ENCODE measurements around the gene NLGN4X. TPM values are rescaled to one million over a fixed set of nuclear protein-coding genes. Genes with fewer than 3 reads are reported as not detected.
"Not testable (repeated sequence)": the region's sequence is repeated elsewhere in the genome, so short reads cannot be mapped to it uniquely, and the experiment has no call there.

NLGN4X gene
- total RNA-seq, 1 experiment from 2014 or later: 0.15 TPM

DNA sequence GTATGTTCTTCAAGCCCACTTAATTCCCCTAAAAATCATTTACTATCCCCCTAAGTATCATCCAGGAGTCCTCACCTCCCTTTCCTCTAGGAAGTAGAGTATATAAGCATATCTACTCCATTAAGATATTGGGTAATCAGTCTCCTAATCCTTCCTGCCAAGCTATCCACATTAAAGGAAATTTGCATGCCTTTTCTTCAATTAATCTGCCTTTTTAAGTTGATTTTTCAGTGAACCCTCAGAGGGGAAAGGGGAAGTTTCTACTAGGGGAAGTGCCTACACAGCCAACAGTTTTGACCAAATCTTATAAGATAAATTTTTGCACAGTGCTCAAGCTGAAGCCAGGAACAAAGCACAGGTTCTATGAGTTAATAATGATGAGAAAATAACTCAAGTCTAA lies 222.8 kb downstream of the NLGN4X start:
- no peak for DNase-seq (ENCODE audit: low read depth)

DNA sequence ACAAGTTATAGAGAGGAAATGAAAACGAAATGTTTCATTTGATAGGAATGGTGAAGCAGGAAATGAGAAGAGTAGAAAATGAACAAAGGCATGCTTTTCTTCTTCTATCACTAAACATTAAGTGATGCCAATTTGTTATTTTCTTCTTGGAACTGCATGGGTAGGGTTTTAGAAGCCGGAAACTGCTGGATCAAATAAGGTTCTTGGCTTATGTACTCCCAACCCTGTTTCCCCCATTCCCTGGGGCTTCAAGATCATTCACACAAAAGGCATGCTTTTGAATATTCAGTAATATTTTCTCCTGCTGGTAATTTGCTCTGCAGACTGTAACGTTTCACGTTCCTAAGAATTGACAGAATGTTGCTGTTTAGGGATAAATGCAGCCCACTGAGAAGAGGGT lies 224.1 kb downstream of the NLGN4X start:
- no peak for DNase-seq (ENCODE audit: low read depth)

DNA sequence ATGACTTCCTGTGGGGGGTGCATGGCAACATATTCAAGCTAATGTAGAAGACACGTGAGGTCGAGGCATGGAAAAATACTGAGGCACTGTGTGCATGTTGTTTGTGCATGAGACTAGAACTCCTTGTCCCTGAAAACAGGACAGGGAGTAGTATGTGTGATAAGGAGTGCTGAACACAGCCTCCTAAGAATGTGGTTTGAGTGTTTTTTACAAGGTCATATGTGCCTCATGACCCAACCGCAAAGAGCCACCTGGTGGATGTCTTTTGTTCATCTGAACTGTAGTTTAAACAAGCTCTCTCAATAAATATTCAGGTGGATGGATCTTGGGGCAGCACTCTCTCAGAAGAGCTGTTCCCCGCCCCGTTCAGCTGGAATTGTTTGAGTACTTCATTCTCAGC lies 226.6 kb downstream of the NLGN4X start:
- DNase-seq (ENCODE audit: low read depth): no peak

DNA sequence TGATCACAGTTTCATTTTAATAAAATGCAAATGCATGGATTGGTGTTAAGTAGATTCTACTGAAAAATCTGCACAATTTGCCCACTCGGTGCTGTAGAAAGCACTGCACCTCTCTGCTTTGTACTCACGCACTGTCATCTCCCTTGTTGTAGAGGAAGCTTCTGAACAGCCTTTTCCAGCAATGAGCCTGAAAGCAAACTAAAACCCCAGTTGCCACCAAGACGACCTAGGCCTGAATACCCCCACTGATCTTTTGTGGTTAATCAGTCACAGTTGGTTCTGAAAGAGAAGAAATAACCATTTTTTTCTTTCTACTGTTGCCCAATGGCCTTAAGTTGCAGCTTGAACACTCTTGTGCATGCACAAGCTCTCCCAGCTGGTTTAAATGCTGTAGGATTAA lies 229.8 kb downstream of the NLGN4X start:
- DNase-seq (ENCODE audit: low read depth): no peak

DNA sequence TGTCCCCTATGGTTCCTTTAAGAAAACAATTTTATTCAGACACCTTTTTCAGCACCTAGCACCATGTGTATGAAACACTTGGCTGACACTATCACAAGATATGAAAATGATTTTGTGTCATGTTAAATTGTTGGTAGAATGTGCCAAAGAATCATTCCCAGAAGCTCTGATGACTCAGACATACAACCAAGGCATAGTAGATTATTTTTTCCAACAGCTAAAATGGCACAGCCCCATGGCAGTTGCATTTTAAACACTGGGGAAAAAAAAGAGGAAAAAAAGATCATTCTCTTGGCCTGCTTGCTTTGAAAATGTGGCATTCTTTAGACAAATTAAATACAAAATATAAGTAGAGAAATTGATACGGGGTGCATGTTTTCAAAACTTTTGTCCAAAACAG lies 230.2 kb downstream of the NLGN4X start:
- DNase-seq (ENCODE audit: low read depth): no peak

DNA sequence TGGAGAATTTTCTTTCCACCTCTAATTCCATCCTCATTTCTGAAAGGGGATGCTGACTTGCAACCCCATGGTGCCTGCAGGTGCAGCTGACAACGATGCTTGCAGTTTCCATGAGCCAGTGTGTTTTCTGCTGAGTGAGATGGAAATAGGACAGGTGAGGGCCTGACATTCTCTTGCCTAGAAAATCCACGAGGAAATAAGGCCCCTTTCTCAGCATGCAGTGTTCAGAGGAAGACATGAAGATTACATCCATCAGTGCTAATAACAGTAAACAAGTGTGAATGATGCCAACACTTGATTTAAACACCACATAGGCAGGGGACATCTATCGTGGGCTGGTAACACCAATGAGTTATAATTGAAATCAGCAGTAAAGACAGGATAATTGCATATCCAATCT lies 237.3 kb downstream of the NLGN4X start:
- no peak for DNase-seq (ENCODE audit: low read depth)

DNA sequence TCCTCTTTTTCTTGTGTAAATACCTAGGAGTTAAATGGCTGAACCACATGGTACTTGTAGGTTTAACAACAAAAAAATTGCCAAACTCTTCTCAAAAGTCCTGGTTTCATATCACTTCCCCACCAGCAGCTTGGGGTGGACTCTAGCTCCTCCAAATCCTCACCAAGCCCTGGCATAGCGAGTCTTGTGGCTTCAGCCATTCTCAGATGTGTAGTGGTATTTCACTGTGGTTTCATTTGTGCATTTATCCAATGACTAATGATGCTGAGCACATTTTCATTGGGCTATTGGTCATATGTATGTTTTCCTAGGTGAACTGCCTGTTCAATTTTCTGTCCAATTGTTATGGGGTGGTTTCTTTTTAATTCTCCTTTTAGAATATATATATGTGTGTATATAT lies 249.3 kb downstream of the NLGN4X start:
- no peak for DNase-seq (ENCODE audit: low read depth)

DNA sequence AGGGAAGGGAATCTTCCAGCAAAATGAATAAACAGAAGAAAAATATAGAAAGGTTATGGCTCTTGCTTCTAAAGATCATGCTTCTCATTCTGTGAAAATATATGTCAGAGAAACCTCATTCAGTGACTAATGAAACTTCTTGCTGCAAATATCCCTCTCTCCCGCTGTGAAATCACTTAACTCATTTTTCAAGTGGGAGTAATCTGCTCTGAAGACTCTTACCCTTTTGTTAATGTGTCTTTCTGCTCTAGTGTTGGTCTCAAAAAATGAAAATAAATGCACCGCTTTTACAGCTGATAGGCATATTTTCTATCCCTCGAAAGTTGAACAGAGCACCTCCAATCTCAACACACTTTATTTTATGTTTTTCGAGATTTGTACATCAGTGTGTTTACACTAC lies 252.3 kb downstream of the NLGN4X start:
- DNase-seq (ENCODE audit: low read depth): no peak

DNA sequence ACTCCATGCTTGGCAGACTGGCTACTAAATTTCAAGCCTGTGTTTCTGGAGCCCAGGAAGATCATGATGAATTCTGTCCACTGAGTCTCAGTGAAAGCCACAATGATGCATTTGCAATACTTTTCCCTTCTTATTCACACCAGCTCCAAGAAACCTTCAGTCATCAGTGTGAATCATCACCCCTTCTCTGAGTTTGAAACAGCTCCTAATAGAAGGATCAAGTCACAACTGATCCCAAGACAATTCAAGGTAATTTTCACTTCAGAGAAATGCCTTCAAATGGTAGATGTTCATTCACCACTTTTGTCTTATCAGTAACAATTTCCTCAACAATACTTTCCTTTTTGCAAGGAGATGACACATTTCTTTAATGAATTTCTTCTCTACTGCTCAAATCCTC lies 257.4 kb downstream of the NLGN4X start:
- DNase-seq (ENCODE audit: low read depth): no peak

DNA sequence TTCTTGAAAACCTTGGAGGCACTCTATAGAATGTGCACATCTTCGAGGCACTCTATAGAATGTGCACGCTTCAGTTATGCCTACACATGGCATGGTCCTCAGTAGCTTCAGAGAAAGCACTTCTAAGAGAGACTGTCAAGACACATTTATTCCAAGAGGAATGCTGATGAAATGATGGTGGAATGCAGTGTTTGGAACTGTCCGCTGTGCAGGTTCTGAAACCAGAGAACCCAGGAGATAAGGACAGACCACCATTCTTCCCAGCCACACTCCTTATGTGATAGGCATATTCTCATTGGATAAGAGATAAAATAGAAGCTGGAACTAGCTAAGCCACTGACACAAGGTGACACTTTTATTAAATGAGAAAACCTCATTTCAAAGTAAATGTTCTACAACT lies 263.3 kb downstream of the NLGN4X start:
- DNase-seq (ENCODE audit: low read depth): no peak

DNA sequence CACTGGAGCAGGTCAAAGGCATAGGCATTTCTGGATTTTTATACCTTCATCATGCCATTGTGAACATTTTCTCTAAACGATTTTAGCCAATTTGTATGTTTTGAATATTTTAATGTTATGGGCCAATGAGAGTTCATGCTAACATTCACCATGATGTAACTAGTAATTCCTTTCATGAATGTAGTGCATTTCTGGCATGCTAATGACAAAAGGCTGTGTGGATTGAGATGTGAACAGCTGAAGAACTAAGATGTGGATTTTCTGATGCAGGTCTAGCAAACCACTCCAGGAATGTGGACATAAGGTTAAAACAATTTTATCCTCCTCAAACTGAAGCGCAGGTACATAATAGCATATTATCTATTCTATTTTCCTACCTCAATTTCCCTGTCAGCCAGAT lies 269.4 kb downstream of the NLGN4X start:
- DNase-seq (ENCODE audit: low read depth): no peak

DNA sequence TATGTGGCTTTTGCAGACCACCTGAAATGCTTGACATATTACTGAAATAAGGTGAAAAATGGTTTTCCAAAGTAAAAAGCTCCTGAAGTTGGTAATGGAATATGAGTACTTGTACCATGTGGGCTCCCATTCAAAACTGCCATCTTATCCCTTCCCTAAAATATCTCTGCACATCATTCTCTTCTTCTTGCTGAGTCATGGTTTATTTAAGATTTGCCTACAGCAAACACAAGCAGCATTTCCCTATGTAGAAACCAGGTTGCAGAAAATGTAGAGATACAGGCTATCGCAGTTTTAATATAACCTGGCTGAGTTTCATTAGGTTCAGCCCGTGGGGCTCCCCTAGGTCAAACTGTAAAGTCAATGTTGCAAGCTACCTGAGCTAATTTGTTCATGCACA lies 270.1 kb downstream of the NLGN4X start:
- no peak for DNase-seq (ENCODE audit: low read depth)

DNA sequence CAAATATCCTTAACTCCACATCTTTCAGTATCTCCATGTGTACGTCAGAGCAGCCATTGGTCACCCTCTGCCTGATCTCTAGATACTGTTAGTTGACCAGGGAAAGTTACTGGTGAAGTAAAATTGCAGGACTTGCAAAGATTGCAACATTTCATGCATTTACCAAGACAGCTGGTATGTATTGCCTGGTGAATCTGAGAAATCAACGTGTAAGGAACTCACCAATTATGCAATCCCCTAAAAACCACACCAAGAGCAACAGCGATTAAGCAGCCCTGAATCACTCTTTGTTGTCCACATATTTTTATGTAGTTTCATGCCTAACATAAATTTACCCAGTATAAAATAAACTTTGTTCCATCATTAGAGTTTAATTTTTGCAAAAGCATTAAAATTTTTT lies 271.2 kb downstream of the NLGN4X start:
- no peak for DNase-seq (ENCODE audit: low read depth)

DNA sequence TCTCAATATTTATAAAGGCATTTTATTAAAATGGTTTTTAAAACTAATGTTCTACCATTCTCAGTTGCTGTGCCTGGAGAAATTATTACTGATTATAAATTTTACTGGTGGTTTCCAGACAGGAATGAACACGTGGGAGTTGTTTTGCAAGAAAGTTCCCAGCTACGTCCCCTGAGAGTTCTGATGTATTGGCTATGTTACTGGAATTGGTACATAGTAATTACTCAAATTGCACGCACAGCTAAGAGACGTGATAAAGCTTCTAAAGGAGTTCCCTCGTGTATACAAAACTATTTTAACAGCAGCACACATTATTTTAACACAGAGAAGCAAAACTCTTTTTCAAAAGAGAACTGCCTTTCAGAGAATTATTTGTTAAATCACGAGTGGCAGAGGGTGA lies 292.2 kb downstream of the NLGN4X start:
- no peak for DNase-seq (ENCODE audit: low read depth)

DNA sequence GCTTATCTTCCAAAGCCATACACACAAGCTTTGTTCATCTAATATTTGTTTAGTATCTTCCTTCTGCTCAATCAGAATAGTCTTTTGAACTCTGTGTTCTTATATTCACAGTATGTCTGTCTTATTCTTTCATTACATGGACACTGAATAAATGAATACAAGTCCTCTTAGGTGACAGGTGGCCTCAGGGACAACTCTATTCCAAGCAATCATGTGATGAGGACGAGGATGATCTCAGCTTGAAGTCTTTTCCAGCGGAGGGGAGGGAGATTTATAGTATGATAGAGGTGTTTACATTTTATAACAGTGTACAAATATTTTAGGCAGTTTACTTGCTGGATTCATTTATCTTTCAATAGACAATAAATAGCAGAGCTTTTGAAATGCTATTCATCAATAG lies 300.4 kb downstream of the NLGN4X start:
- DNase-seq (ENCODE audit: low read depth): no peak

DNA sequence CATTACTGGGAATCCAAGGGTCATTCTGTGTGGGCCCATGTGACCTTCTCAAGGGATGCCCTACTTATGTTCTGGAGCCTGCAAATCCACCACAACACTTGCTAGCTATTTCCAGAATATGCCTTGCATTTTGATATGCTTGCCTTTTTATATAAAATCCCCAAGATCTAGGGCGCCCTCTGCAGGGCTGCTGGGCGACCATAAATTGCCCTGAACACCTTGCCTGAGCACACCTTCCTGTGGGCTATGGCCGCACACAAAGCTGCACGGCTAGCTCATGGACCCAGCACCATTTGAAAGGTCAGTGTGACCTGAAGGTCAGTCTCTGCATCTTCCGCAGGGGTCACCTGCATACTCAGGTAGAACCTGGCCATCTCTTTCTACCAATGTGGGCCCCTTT lies 311.7 kb downstream of the NLGN4X start:
- DNase-seq (ENCODE audit: low read depth): no peak

DNA sequence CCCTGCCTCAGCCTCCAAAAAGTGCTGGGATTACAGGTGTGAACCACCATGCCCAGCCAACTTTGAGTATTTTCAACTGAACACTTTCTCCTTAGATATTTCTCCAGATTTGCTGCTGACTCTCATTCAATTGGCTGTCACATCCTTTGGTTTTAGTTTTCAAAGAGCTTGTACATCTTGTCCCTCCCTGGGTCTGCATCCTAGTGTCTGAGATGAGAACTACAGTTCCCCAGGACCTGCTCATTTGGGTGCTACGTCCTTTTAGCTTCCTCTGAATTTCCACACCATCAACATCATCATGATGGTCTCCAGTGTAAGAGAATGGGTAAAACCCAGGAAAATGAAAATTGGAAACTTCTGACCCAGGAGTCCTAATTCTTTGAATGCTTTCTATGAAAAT lies 312.9 kb downstream of the NLGN4X start:
- DNase-seq (ENCODE audit: low read depth): no peak

DNA sequence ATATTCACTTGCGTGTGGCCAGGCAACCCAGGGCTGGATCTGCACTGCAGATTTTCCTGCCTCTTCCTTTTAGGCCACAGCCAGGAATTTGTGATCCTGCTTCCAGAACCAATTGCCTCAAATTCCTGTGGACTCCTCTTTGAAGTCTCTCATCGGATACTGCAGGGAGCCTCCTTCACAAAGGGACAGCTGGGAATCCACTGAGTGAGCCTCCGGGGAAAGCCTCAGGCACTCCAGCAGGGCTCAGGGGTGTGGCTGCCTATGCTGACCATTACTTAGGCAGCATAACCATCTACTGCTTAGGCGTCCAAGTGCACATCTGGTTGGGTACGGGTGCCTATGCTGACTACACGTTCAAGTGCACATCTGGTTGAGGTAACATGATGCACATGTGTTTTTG lies 321.5 kb downstream of the NLGN4X start:
- DNase-seq (ENCODE audit: low read depth): no peak

DNA sequence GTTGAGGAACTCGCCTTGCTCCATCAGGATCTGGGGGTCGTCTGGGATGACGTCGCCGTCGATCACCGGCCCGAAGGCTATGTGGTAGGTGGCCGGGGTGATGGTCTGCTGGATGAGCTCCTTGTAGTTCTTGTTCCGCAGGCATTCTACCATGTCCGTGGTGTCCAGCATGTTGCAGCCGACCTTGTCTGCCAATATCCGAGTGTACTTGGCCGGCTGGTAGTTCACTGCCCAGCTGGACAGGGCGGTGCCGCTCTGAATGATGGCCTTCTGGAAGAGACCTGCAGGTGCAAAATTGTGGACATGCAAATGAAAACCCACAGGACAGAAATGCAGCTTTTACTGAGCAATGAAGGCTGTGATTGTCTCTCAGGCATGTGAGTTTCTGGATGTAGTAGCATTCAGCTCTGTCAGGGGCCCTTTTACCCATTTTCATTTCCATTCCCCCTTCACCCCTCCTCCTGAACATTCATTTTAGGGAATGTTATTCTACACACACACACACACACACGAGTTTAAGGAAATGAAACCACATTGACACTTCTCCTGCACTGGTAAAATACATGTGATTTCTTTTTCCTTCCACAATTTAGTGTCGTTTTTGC lies 325.0 kb downstream of the NLGN4X start:
- not testable (repeated sequence) for DNase-seq (ENCODE audit: low read depth)

DNA sequence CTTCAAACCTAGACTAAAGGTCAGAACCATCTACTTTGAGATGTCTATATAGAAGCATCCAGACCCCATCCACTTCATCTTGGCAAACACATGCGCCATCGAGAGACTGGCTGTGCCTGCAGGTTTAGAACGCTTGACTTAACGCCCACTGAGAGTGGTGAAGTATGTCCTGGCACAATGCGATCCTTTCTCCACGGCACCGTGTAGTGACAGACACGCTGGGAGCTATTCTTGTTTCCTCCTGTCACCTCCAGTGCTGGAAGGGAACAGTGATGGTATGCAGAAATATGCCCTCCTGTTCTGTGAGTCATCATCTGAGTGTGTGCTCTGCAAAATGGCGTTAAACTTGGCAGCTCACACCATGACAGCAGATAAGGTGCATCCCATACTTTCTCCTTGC lies 330.2 kb downstream of the NLGN4X start:
- no peak for DNase-seq (ENCODE audit: low read depth)

DNA sequence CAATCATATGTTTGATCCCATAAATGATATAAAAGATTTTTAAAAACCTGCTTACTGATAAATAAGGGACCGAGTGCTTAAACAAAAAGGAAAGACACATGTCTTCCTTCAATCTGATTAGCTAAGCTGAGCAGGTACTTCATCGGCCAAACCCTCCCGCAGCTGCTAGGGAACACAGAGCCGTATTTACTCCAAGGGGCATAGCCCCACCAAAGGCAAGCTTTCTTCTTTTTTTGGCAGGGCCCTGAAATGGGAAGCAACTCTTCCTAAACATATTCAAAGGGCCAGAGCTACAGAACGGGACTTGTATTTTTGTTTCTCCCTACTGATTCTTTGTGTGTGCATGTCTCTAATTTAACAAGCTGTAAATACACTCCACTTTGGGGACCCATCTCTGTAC lies 337.3 kb downstream of the NLGN4X start:
- DNase-seq (ENCODE audit: low read depth): no peak

DNA sequence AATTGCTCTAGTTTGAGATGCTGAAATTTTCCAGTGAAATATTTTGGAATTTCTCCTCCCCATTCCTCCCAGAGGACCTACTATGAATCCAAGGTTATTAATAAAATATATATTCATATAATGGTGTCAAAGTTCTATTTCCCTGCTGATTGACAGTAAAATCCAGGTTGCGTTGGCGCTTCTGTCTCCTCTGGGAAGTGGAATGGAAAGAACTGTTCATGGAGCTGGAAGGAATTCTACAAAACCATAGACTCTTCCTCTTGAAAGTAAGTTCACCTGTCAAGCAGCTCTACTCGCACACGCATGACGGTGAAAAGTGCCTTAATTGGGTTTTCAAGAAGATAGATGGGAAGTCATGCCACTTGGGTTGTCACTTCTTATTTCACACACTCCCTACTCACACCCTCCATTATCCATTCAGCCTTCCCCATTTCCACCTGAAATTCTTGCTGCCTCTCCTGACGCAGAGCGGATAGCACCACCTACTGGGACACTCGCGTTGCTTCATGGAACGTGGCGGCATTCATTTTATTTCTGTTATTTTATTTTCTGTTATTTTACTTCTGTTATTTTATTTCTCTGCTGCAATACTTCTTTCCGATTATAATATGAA lies 351.6 kb downstream of the NLGN4X start:
- peak; percentile 0 for DNase-seq (ENCODE audit: low read depth)

DNA sequence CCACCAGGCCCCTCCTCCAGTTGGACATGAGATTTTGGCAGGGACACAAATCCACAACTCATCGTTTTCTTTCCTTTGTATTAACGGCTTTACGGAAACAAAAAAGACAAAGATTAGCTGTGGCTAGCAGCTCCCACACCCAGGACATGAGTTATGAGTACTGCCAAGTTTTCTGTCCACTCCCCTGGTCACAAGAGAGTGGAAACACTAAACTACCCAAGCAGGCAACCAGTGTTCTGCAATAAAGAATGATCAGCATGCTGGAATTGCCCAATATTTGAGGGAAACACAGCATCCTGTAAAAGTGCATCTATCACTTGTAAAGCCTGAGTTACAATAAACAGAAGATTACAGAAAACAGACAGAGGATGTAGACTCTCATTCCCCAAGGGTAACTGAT lies 358.4 kb downstream of the NLGN4X start:
- no peak for DNase-seq (ENCODE audit: low read depth)

DNA sequence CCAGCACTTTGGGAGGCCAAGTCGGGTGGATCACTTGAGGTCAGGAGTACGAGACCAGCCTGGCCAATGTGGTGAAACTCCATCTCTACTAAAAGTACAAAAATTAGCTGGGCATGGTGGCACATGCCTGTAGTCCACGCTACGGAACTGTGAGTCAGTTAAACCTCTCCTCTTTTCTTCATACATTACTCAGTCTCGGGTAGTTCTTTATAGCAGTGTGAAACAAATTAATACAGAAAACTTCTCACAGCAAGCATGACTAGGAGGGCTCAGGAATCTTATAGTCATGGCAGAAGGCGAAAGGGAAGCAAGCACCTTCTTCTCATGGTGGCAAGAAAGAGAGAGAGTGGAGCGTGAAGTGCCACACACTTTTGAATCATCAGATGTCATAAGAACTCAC lies 358.9 kb downstream of the NLGN4X start:
- no peak for DNase-seq (ENCODE audit: low read depth)

Measured in M059J (cell line).